Keratinocyte (primary cell): ENCODE measurements around the gene NASP.

Experiments
- CTCF ChIP-seq, 3 experiments: IDR thresholded peaks in 1 of 3; conservative IDR thresholded peaks in 1 of 3; optimal IDR thresholded peaks in 1 of 3; 2 replicates in 2 of 3; 3 replicates in 1 of 3; pipeline versions ENCODE3 to v1.5.1; 2011; ENCODE audit warnings: low read length in 3 of 3, mild to moderate bottlenecking in 3 of 3, moderate library complexity in 2 of 3, control low read depth in 1 of 3, inconsistent platforms in 1 of 3; ENCODE audit not compliant: insufficient read depth in 2 of 3; ENCODE audit errors: extremely low read depth in 1 of 3
- EZH2 ChIP-seq: IDR thresholded peaks from one replicate; pipeline ENCODE4 v1.6.1; 2012; ENCODE audit warnings: inconsistent platforms, mild to moderate bottlenecking, low read length, moderate library complexity

- TF ChIP-seq CTCF (optimal IDR thresholded peaks at IDR 0.05 in 1 of 3, IDR thresholded peaks at IDR 0.05 in 1 of 3, conservative IDR thresholded peaks at IDR 0.05 in 1 of 3; ENCODE audit: extremely low read depth in 1 of 3, insufficient read depth in 2 of 3, low read length in 3 of 3) (no peak), EZH2 (no peak)
Observed at GRCh38 chr1:45542591-45542990, 41.2 kb upstream of the NASP start.
